NCI-H524 (cell line): ENCODE measurements around the gene LSM14A.

ENCODE experiments used
- DNase-seq, 2 experiments: peaks; one replicate each; lab custom pipeline; 2025; lab: John Stamatoyannopoulos, UW

Gene LSM14A

GRCh38 chr19:34256835-34257558 lies 84.7 kb downstream of the LSM14A start:
- no peak for DNase-seq

GRCh38 chr19:34257559-34257924 lies 85.2 kb downstream of the LSM14A start:
- DNase-seq = no peak

GRCh38 chr19:34259367-34260095 lies 87.2 kb downstream of the LSM14A start:
- no peak for DNase-seq

GRCh38 chr19:34260771-34261173 lies 88.5 kb downstream of the LSM14A start:
- DNase-seq = no peak

GRCh38 chr19:34261334-34262109 lies 89.2 kb downstream of the LSM14A start:
- no peak for DNase-seq

- DNase-seq = no peak
Measured at GRCh38 chr19:34263745-34264237, 91.5 kb downstream of the LSM14A start.

GRCh38 chr19:34265221-34265650 lies 92.9 kb downstream of the LSM14A start:
- no peak for DNase-seq

- no peak for DNase-seq
Measured at GRCh38 chr19:34269081-34269480, 96.8 kb downstream of the LSM14A start.

DNA sequence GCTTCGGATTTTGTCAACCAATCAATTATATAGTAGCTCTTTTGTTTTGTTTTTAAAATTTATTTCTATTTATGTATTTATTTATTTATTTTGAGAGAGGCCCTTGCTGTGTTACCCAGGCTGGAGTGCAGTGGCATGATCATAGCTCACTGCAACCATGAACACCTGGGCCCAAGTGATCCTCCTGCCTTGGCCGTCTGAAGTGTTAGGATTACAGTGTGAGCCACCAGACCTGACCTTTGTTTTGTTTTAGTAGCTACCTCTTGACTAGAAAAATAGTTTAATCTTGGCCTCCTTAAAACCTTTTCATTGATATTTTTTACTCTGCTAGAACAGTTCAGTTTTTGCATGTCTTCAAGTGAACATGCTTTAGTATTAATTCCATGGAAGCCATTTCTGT lies 97.2 kb downstream of the LSM14A start:
- no peak for DNase-seq

DNA sequence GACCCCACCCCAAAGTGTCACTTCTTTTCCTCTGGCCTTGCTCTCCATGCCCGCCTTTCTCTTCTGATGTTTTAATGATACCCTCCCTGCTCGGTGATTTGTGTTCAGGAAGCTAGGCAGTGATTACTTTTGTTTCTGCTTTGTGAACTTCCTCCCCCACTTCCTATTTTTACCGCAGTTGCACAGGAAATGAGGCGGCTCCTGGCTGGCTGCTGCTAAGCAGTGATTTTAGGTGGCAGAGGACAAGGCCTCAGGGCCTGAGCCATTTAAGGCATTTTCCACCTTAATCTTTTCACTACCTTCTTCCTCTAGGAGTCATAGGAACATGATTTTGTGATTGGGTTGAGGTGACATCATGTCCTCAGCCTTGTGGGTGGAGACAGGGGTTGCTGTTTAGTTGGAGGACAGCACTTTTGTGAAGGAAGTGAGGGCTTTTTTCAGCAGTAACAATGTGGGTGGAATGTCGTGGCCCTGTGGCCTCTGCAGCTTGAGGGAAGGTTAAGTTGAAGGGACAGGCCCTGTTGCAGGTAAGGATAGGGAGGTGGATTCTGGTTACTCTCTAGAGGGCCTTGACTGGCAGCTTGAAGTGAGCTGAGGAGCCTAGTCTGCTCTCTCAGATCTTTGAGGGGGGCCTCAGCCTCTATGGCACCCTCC lies 97.8 kb downstream of the LSM14A start:
- no peak for DNase-seq

DNA sequence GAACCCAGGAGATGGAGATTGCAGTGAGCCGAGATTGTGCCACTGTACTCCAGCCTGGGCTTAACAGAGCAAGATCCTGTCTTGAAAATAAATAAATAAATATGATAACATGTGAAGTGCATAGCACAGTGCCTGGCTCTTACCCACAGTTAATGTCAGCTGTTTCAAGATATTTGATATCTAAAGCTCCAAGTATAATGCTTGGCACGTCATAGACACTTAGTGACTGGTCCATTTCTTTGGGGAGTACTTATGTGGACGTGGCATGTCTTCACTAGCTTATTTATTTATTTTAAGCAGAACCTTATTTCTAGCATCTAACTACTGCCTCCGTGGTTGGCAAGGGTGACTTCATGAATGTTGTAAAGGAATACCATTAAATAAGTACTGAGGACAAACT lies 100.8 kb downstream of the LSM14A start:
- DNase-seq = no peak

DNA sequence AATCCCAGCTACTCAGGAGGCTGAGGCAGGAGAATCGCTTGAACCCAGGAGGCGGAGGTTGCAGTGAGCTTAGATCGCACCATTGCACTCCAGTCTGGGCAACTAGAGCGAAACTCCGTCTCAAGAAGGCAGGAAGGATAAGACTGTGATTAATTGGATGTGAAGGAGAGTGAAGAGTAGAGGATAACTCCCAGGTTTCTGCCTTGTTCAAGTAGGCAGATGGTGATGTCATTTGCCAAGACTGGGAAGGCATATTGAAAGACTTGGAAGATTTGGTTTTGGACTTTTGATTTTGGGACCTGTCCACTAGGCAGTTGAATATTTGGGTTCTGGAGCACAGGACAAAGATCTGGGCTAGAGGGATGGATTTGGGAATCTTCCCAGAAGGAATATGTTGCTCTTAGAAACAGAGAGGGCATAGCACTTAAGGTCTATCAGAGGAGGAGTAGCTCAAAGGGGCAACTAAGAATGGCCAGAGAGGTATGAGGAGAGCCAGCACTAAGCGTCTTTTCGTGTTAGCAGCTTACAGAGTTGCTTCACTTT lies 102.1 kb downstream of the LSM14A start:
- no peak for DNase-seq

DNA sequence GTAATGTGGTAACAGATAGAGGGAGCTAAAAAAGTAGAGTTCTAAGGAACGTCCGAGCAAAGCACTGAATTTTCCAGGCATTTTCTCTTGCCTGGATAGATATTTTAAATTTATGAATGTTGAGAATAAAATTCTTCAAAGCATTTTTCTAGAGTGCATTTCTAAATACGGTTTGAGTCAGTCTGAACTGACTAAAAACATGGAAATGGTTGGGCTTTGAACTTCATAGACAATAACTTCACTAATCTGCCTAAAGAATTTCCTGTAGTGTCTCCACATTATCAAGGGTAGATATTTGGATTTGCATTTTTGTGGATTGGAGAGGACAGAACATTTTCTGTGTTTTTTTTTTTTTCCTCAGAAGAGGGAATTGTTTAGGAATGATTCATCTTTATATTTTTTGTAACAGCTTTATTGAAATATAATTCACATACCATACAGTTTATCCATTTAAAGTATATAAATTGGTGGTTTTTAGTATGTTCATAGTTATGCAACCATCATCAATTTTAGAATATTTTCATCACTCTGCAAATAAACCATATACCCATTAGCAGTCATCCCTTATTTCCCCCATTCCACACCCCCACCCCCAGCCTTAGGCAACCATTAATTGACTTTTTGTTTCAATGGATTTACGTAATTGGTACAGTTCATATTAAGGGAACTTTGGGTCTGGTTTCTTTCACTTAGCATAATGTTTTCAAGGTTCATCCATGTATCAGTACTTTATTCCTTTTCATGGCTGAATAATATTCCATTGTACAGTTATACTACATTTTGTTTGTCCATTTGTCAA lies 102.7 kb downstream of the LSM14A start:
- no peak for DNase-seq

GRCh38 chr19:34275705-34276104 lies 103.4 kb downstream of the LSM14A start:
- no peak for DNase-seq

DNA sequence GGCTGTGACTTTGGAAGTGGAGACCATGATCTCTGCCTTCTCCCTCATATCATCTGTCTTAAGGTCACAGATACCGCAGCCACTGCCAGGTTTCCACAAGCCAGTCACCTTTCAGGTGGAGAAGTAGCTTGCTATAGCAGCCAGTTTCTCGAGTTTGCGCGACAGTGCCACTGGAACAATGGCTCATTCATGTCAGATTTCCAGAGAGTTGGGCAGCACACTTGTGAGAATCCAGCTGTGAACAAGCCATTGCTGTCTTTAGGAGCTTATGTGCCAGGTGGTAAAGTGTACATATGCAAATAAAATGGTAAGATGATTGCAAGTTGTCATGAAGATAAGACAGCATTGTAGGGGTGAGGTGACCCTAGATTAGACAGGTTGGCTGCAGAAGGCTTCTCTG lies 104.3 kb downstream of the LSM14A start:
- peak in 1 of 2 experiments; percentile 23 for DNase-seq

DNA sequence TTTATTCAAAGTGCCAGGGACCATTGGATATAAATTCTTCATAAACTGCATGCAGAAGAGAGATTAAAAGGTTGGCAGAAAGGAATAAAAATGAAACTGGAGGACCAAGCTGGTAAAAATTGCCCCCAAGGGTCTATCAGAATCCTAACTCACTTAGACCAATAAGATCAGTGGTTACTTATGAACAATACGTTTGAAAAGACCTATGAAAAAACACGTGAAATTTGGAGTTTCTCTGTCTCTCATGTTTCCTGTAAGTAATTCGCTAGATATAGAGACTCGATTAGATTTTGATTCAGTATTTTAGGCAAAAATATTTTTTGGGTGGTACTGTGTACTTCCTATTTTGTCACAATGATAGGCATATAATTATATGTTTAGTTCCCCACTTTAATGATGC lies 104.9 kb downstream of the LSM14A start:
- no peak for DNase-seq

GRCh38 chr19:34278783-34279182 lies 106.5 kb downstream of the LSM14A start:
- no peak for DNase-seq
